Adrenal gland (tissue), 5 donors: ENCODE results near the gene CLCF1.

Experiments used
- CTCF ChIP-seq, 6 experiments: fragments of 450-650 bp in 4 of 6; fragments of 200-600 bp in 2 of 6; sonication (generic) in 1 of 6; IDR thresholded peaks; 1 replicate in 5 of 6; 2 replicates in 1 of 6; pipeline versions ENCODE4 v1.5.1 to v1.8.0; 2016 to 2021; ENCODE audit warnings: antibody characterized with exemption in 6 of 6, mild to moderate bottlenecking in 2 of 6, moderate library complexity in 1 of 6
- POLR2A ChIP-seq, 2 donors: fragments of 450-650 bp; IDR thresholded peaks; one replicate each; pipeline ENCODE4 v1.6.1; 2017; ENCODE audit warnings: antibody characterized with exemption in 2 of 2, mild to moderate bottlenecking in 2 of 2, moderate library complexity in 1 of 2
- donor health status: DM: no; HTN: no; CAD: no.

DNA sequence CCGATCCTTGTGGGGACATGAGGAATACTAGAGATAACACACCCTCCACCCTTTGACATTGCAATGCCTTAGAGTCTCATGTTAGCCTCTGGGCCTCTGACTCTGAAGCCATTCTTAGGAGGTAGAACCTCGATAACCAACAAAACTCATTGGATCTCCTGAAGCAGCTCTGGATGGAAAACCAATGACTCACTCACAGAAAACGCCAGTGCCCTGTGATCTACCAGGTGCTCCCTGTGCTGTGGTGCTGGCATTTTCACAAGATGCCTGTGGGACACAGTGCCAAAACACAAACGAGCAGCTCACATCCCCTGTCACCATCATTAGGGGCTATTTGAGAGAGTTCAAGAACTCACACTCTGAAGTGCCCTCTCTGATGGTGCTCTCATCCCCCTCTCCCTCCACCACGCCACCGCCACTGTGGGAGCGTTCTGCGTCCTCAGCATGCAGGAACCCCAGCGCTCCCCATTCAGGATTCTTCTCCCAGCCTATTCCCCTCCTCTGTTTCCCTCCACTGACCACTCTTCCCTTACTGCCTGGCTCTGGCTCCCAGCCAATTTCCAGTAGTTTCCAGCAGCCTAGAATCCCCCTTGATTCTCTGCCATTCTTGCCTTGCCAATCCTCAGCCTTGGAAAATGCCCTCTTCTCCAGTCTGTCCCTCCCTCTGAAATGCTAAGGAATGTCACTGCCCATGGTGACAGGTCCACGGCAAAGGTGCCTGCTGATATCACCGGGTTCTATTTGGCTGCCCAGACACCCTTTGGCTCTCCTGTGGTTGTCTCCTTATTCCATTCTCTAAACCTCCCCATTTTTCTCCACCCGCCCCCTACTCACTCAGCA, 15.3 kb downstream of the CLCF1 start:
- TF ChIP-seq CTCF (IDR thresholded peaks at IDR 0.05) (no peak), POLR2A (IDR thresholded peaks at IDR 0.05) (no peak)
